Aorta (tissue), 5 donors: ENCODE results near the gene MPRIP. TPM values are rescaled to one million over a fixed set of nuclear protein-coding genes. Genes with fewer than 3 reads are reported as not detected.
"Not testable (repeated sequence)": the region's sequence is repeated elsewhere in the genome, so short reads cannot be mapped to it uniquely, and the experiment has no call there.

Source experiments
- ATAC-seq: fragments of 200-7000 bp; cut with Tn5 transposase; one replicate; pipeline ENCODE4 v1.9.1; 2022; ENCODE audit warnings: moderate library complexity; ENCODE audit not compliant: low FRiP score
- DNase-seq, 2 donors: peaks; one replicate each; pipeline ENCODE4 v3.0.0-alpha.2; 2020
- H3K27ac ChIP-seq, 2 donors: one replicate each; pipeline ENCODE4 v1.5.1; 2013; ENCODE audit warnings: low read length in 2 of 2, mild to moderate bottlenecking in 2 of 2, moderate library complexity in 2 of 2, control low read depth in 1 of 2, inconsistent platforms in 1 of 2, low read depth in 1 of 2
- H3K27me3 ChIP-seq, 2 donors: one replicate each; pipeline ENCODE4 v1.6.1; 2013; ENCODE audit warnings: control low read depth in 1 of 2, low read length in 1 of 2, mild to moderate bottlenecking in 1 of 2, moderate library complexity in 1 of 2; ENCODE audit not compliant: insufficient read depth in 2 of 2, control insufficient read depth in 1 of 2
- H3K36me3 ChIP-seq, 2 donors: one replicate each; pipeline ENCODE4 v1.6.1; 2013; ENCODE audit warnings: control low read depth in 1 of 2, low read length in 1 of 2, mild to moderate bottlenecking in 1 of 2; ENCODE audit not compliant: insufficient read depth in 2 of 2, control insufficient read depth in 1 of 2
- H3K4me1 ChIP-seq, 2 donors: one replicate each; pipeline ENCODE4 v1.6.1; 2013; ENCODE audit warnings: low read length in 2 of 2, control low read depth in 1 of 2, mild to moderate bottlenecking in 1 of 2, moderate library complexity in 1 of 2; ENCODE audit not compliant: insufficient read depth in 2 of 2, control insufficient read depth in 1 of 2
- H3K4me3 ChIP-seq, 2 donors: one replicate each; pipeline ENCODE4 v1.5.1; 2013; ENCODE audit warnings: low read length in 2 of 2, control low read depth in 1 of 2, mild to moderate bottlenecking in 1 of 2
- H3K9me3 ChIP-seq: one replicate; pipeline ENCODE4 v1.6.1; 2013; ENCODE audit warnings: mild to moderate bottlenecking, low read length; ENCODE audit not compliant: control insufficient read depth
- WGBS, 2 donors: extraction: QIAGEN DNeasy Blood & Tissue Kit; methylation state at CpG; one replicate each; pipeline ENCODE4 v1.1.7; 2013; 5-methylcytosine and 5-hydroxymethylcytosine counted together
- intact Hi-C, 2 donors: fragments of 100-400 bp; cut with DNase I; formaldehyde crosslinking; loops; one replicate each; pipeline versions ENCODE4 v1.14.2 to v1.15.0; 2022
- polyA plus RNA-seq, 2 donors: library from polyadenylated mRNA; stranded (reverse); fragments of 200-250 nt; gene quantifications; one replicate each; pipeline ENCODE4 v1.2.3, GENCODE V29; 2013
- total RNA-seq, 2 donors: library from RNA; stranded (reverse); fragmentation: NEBNext Ultra II Directional; extraction: Animal tissue kit (Norgen Biotek cat#: 25700); gene quantifications; one replicate each; pipeline ENCODE4 v1.2.1, GENCODE V29; 2021
- donor health status: healthy with polysubstance abuse.
- donor health status: Bipolar disorder and iron deficiency.
- donor health status: DM: no; HTN: no; CAD: no.
- donor health status: DM: no; HTN: no; CAD: no.
- donor health status: DM: yes; HTN: yes; CAD: no.

Gene MPRIP
- total and polyA plus RNA-seq, 4 donors, result 97.8 to 519 (median 301) TPM

GRCh38 chr17:17001874-17002520 is 40.3 kb upstream of the MPRIP start:
- Histone ChIP-seq H3K36me3 (no peaks in the 10 kb centered on the region), H3K4me3 (no peak overlapping the region), H3K27me3 (no peaks in the 10 kb centered on the region), H3K27ac (no peak overlapping the region), H3K4me1 (no peaks in the 10 kb centered on the region), H3K9me3 (no peaks in the 10 kb centered on the region)
- 15% methylated on average over 22 of the region's 22 CpGs for WGBS, 2 donors
- DNase-seq, result peak; percentile 77 to 93
- intact Hi-C loops, result loop anchor here (5.0 to 10.0 kb wide), 5 partner anchors 113 to 303 kb away; partner anchors contain the start of genes FLCN (in 1 of the 2), NT5M (in 1 of the 2) and PLD6 (in 1 of the 2)
- ATAC-seq, result peak; percentile 84

DNA sequence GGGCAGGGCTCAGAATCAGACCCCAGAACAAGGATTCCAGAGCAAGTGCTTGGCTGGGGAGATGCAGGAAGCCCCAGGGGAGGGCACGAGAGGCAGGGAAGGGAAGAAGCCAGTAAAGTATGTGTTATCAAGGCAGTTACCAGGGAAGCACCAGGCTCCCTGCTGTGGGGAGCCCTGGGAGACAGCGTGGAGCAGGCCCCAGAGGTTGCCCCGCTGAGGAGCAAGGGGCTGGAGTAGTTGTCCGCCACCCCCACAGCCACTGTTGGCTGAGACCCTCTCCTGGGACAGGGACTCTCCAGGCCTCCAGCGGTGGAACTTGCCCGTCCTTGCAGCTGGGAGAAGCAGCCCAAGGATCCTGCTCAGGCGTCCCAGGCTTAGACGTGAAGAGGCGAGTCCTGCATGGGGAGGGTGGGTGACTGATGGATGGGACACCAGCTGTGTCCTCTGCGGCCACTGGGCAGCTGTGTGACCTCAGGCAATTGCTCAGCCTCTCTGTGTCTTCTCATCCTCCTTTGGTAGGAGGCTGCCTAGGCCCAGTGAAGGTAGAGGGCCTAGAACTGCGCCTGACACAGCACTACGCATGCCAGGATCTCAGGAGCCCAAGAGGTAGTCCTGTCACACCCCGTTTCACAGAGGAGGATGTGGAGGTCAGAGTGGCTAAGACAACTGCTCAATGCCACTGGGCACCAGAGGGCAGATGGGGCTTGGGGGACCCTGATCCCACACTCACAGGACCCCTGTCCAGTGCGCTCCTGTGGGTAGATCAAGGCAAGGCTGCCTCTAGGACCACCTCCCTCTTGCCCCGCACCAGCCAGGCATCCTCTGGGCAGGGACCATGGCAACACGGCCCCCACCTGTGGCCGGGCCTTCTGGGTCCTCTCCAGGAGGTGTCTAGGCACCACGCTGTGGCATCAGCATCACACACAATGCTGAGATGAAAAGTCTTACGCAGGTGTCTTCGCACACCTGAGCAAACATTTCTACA is 39.2 kb upstream of the MPRIP start:
- WGBS, 2 donors, result 90 to 92% methylated on average over 20 of the region's 20 CpGs
- intact Hi-C loops, result loop anchor here (5.0 to 10.0 kb wide), 5 partner anchors 112 to 302 kb away; partner anchors contain the start of genes FLCN (in 1 of the 2), NT5M (in 1 of the 2) and PLD6 (in 1 of the 2)

DNA sequence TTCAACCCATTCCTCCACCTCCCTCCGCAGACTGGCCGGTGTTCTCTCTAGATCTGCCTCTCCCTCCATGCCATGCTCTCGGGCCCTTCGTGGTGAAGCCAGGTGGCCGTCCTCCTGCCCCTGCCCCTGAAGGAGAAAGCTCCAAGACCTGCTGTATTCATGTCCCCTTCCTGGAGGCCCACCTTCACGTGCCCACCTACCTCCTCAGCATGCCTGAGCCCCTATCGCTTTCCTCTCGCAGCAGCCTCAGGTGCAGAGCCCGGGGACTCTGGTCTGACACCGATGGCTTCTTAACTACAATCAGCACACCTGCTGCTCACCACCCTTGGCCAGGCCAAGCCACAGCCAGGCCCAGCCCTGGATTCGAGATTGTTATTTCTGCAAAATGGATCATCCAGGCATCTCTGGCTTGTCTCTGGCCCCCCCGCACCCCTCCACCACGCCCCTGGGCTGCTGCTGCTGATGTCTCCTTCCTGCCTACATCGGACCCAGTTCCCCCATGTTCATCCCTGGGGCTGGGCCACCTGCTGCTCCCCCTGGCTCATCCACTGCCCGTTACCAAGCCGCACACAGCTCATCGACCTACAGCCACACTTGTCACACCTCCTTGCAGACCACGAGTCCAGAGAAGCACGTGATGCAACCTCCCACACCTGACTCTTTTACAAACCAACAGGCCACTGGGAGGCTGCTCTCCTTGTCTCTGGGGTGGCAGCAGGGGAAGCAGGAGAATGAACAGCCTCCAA is 37.8 kb upstream of the MPRIP start:
- H3K4me3 ChIP-seq, result no peak overlapping the region
- no peak overlapping the region for H3K27ac ChIP-seq
- intact Hi-C loops, result loop anchor here (5.0 to 10.0 kb wide), 5 partner anchors 110 to 300 kb away; partner anchors contain the start of genes FLCN (in 1 of the 2), NT5M (in 1 of the 2) and PLD6 (in 1 of the 2)
- DNase-seq (peak in 1 of 2 donors; percentile 67), ATAC-seq (peak; percentile 17)
- H3K36me3 ChIP-seq, result no peaks in the 10 kb centered on the region
- no peaks in the 10 kb centered on the region for H3K9me3 ChIP-seq
- H3K4me1 ChIP-seq, result no peaks in the 10 kb centered on the region
- WGBS, 2 donors, result 77% methylated on average over 19 of the region's 19 CpGs
- no peaks in the 10 kb centered on the region for H3K27me3 ChIP-seq

More for the DNA sequence above, 39.2 kb upstream of the MPRIP start:
- not testable (repeated sequence) for DNase-seq, ATAC-seq, H3K27me3 ChIP-seq, H3K36me3 ChIP-seq, H3K4me1 ChIP-seq, H3K9me3 ChIP-seq, H3K27ac ChIP-seq, H3K4me3 ChIP-seq

GRCh38 chr17:17004997-17005614 is 37.2 kb upstream of the MPRIP start:
- H3K27me3 ChIP-seq, H3K36me3 ChIP-seq, H3K9me3 ChIP-seq, H3K27ac ChIP-seq, H3K4me3 ChIP-seq, H3K4me1 ChIP-seq: not testable (repeated sequence)
- WGBS, 2 donors, result 4 to 10% methylated on average over 11 to 14 of the region's 14 CpGs
- DNase-seq, result peak; percentile 87 to 92
- intact Hi-C loops, result loop anchor here (5.0 to 10.0 kb wide), 5 partner anchors 110 to 300 kb away; partner anchors contain the start of genes FLCN (in 1 of the 2), NT5M (in 1 of the 2) and PLD6 (in 1 of the 2)
- peak; percentile 74 for ATAC-seq

DNA sequence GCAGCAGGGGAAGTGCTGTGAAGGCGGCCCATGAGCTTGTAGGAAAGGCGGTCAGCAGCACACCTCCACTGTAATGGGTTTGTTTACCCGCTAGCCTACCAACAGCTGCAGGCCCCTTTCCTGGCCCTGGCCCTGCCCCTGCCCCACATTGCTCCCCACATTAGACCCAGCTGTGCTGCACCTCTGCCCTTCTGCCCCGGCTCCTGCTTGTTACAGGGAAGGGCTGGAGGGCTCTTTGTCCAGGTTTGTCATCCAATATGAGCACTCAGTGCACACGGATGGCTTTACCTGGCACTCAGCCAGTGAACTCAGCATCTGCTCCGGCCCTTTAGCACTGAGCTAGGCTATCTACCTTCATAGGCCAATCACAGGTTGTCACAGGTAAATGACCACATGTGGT is 34.4 kb upstream of the MPRIP start:
- H3K27me3 ChIP-seq, H3K27ac ChIP-seq, ATAC-seq, H3K9me3 ChIP-seq, H3K4me3 ChIP-seq, H3K4me1 ChIP-seq, DNase-seq, H3K36me3 ChIP-seq: not testable (repeated sequence)
- WGBS, 2 donors, result 68 to 100% methylated on average over 1 to 5 of the region's 6 CpGs
- intact Hi-C loops, result loop anchor here (10.0 kb wide), 3 partner anchors 107 to 297 kb away; partner anchors contain the start of genes NT5M (in 1 of the 2) and PLD6 (in 1 of the 2)

DNA sequence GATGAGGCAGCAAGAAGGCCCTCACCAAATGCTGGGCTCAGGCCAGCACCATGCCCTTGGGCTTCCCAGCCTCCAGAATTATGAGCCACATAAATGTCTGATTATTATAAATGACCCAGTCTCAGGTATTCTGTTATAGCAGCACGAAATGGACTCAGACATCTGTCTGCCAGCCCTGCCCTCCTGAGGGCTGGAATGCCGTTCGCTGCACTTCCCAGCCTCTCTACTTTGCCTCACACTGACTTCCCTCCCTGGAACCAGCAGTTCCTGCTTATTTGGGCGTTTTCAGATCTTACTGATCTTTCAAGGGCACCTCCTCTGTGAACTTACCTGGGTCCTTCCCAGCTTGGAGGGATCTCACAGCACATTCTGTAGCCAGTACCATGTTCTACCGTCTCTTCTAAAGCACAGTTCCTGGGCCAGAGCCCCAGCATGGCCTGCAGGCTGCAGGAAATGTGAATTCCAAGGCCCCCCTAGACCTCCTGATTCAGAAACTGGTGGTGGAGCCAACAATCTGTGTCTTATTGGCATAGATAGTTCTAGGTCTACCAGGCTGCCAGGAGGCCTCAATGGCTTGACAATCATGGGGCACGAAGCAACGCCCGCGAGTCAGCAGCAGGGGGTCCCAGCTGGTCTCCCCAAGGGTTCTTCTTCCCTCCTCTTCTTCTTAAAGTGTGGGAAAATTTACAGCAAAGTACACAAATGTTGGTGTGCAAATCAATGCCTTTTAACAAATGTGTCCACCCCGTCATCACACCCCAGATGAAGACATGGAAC is 33.4 kb upstream of the MPRIP start:
- not testable (repeated sequence) for H3K4me1 ChIP-seq, ATAC-seq
- peak in 1 of 2 donors; percentile 64 for DNase-seq

GRCh38 chr17:17009972-17010371 is 32.3 kb upstream of the MPRIP start:
- not testable (repeated sequence) for DNase-seq, H3K4me3 ChIP-seq, H3K27me3 ChIP-seq, H3K9me3 ChIP-seq, H3K27ac ChIP-seq, H3K36me3 ChIP-seq, H3K4me1 ChIP-seq
- intact Hi-C loops, result loop anchor here (10.0 kb wide), 3 partner anchors 105 to 295 kb away; partner anchors contain the start of genes NT5M (in 1 of the 2) and PLD6 (in 1 of the 2)
- WGBS, 2 donors, result 4 to 8% methylated on average over 1 of the region's 4 CpGs
- peak; percentile 82 for ATAC-seq

More for the DNA sequence above, 33.4 kb upstream of the MPRIP start:
- H3K9me3 ChIP-seq, H3K4me3 ChIP-seq, H3K27ac ChIP-seq, H3K36me3 ChIP-seq, H3K27me3 ChIP-seq: not testable (repeated sequence)
- 89 to 92% methylated on average over 10 of the region's 10 CpGs for WGBS, 2 donors
- intact Hi-C loops, result loop anchor here (10.0 kb wide), 3 partner anchors 106 to 296 kb away; partner anchors contain the start of genes NT5M (in 1 of the 2) and PLD6 (in 1 of the 2)
